ENCODE results near the gene CACNG7.
A peak's percentile ranks its signal among the peaks of the same experiment; 100 is the strongest.

The CACNG7 gene

GRCh38 chr19:53908935-53909415 lies at the start of gene CACNG7:
CACNG7 (plus strand) TSS chr19:53909278; CDS start chr19:53912832, 3,554 bp downstream.
- TF ChIP-seq CTCF (IDR thresholded peaks at IDR 0.05; ENCODE audit: borderline replicate concordance, control extremely low read depth, extremely low read depth, insufficient read depth, missing control alignments): no peak
- DNase-seq (ENCODE audit: low spot score): no peak
- in situ Hi-C loops (cut with MboI; ENCODE audit: low sequenced_read_pairs, unreplicated experiment): no loop called here

GRCh38 chr19:53864308-53864836 lies 44.7 kb upstream of the CACNG7 start:
- no peak for TF ChIP-seq CTCF (IDR thresholded peaks at IDR 0.05; ENCODE audit: borderline replicate concordance, control extremely low read depth, extremely low read depth, insufficient read depth, missing control alignments)
- peak; percentile 4 for DNase-seq (ENCODE audit: low spot score)
- in situ Hi-C loops (cut with MboI; ENCODE audit: low sequenced_read_pairs, unreplicated experiment): no loop called here

GRCh38 chr19:53865523-53865917 lies 43.6 kb upstream of the CACNG7 start:
- peak; percentile 11 for DNase-seq (ENCODE audit: low spot score)
- no peak for TF ChIP-seq CTCF (IDR thresholded peaks at IDR 0.05; ENCODE audit: borderline replicate concordance, control extremely low read depth, extremely low read depth, insufficient read depth, missing control alignments)
- in situ Hi-C loops (cut with MboI; ENCODE audit: low sequenced_read_pairs, unreplicated experiment): no loop called here

- TF ChIP-seq CTCF (IDR thresholded peaks at IDR 0.05; ENCODE audit: borderline replicate concordance, control extremely low read depth, extremely low read depth, insufficient read depth, missing control alignments): no peak
- DNase-seq (ENCODE audit: low spot score): peak; percentile 75
- in situ Hi-C loops (cut with MboI; ENCODE audit: low sequenced_read_pairs, unreplicated experiment): no loop called here
These were observed 42.9 kb upstream of the CACNG7 start for GRCh38 chr19:53865918-53866864.

- DNase-seq (ENCODE audit: low spot score): no peak
- no peak for TF ChIP-seq CTCF (IDR thresholded peaks at IDR 0.05; ENCODE audit: borderline replicate concordance, control extremely low read depth, extremely low read depth, insufficient read depth, missing control alignments)
- in situ Hi-C loops (cut with MboI; ENCODE audit: low sequenced_read_pairs, unreplicated experiment): no loop called here
These were observed 42.2 kb upstream of the CACNG7 start for GRCh38 chr19:53866865-53867224.

GRCh38 chr19:53867225-53868090 lies 41.6 kb upstream of the CACNG7 start, which contains the start of gene MYADM:
MYADM (plus strand) TSS chr19:53867883; CDS start chr19:53873530, 5,647 bp downstream.
- no peak for TF ChIP-seq CTCF (IDR thresholded peaks at IDR 0.05; ENCODE audit: borderline replicate concordance, control extremely low read depth, extremely low read depth, insufficient read depth, missing control alignments)
- peak; percentile 98 for DNase-seq (ENCODE audit: low spot score)
- in situ Hi-C loops (cut with MboI; ENCODE audit: low sequenced_read_pairs, unreplicated experiment): no loop called here
